Measurements from ENCODE around the gene RAB3GAP2.
A peak's percentile ranks its signal among the peaks of the same experiment; 100 is the strongest.
"Not testable (repeated sequence)": the region's sequence is repeated elsewhere in the genome, so short reads cannot be mapped to it uniquely, and the experiment has no call there.

Gene RAB3GAP2

GRCh38 chr1:220272047-220272840, at the start of gene RAB3GAP2:
Gene RAB3GAP2, minus strand, starts transcription at chr1:220272453. Its CDS starts 116 bp downstream, at chr1:220272337.
- peak within 1 kb of the TSS; percentile 76 for H3K27ac ChIP-seq (ENCODE audit: low read length)
- H3K9me3 ChIP-seq (ENCODE audit: insufficient read depth, low read depth, low read length), result no peaks in the 10 kb centered on the region
- peak within 1 kb of the TSS; percentile 93 for H3K4me3 ChIP-seq (ENCODE audit: low read length)
- peak within 1 kb of the TSS; percentile 97 for H3K9ac ChIP-seq (ENCODE audit: low read depth, low read length)
- peaks cover 32% of the 10 kb centered on the region for H3K4me1 ChIP-seq (ENCODE audit: insufficient read depth, low read length)
- peaks cover 27% of the 10 kb centered on the region for H3K36me3 ChIP-seq (ENCODE audit: insufficient read depth, low read depth, low read length)
- no peaks in the 10 kb centered on the region for H3K27me3 ChIP-seq (ENCODE audit: insufficient read depth, low read length)

GRCh38 chr1:220321758-220322157, 49.5 kb upstream of the RAB3GAP2 start:
- Histone ChIP-seq H3K9ac (ENCODE audit: low read depth, low read length) (no peak overlapping the region), H3K9me3 (ENCODE audit: insufficient read depth, low read depth, low read length) (no peaks in the 10 kb centered on the region), H3K27me3 (ENCODE audit: insufficient read depth, low read length) (no peaks in the 10 kb centered on the region), H3K4me3 (ENCODE audit: low read length) (no peak overlapping the region), H3K27ac (ENCODE audit: low read length) (no peak overlapping the region), H3K4me1 (ENCODE audit: insufficient read depth, low read length) (peaks cover 4% of the 10 kb centered on the region; the same call in 1 of the 2 replicates), H3K36me3 (ENCODE audit: insufficient read depth, low read depth, low read length) (no peaks in the 10 kb centered on the region)

GRCh38 chr1:220320709-220321108, 48.5 kb upstream of the RAB3GAP2 start:
- H3K4me3 ChIP-seq (ENCODE audit: low read length), result no peak overlapping the region
- no peaks in the 10 kb centered on the region for H3K36me3 ChIP-seq (ENCODE audit: insufficient read depth, low read depth, low read length)
- no peaks in the 10 kb centered on the region for H3K9me3 ChIP-seq (ENCODE audit: insufficient read depth, low read depth, low read length)
- no peak overlapping the region for H3K27ac ChIP-seq (ENCODE audit: low read length)
- no peak overlapping the region for H3K9ac ChIP-seq (ENCODE audit: low read depth, low read length)
- no peaks in the 10 kb centered on the region for H3K27me3 ChIP-seq (ENCODE audit: insufficient read depth, low read length)
- H3K4me1 ChIP-seq (ENCODE audit: insufficient read depth, low read length), result no peaks in the 10 kb centered on the region

GRCh38 chr1:220318673-220319072, 46.4 kb upstream of the RAB3GAP2 start:
- H3K4me3 ChIP-seq (ENCODE audit: low read length), result no peak overlapping the region

GRCh38 chr1:220317161-220317560, 44.9 kb upstream of the RAB3GAP2 start:
- H3K27ac ChIP-seq (ENCODE audit: low read length), result no peak overlapping the region
- no peaks in the 10 kb centered on the region for H3K9me3 ChIP-seq (ENCODE audit: insufficient read depth, low read depth, low read length)
- no peak overlapping the region for H3K9ac ChIP-seq (ENCODE audit: low read depth, low read length)
- no peak overlapping the region for H3K4me3 ChIP-seq (ENCODE audit: low read length)
- H3K36me3 ChIP-seq (ENCODE audit: insufficient read depth, low read depth, low read length), result no peaks in the 10 kb centered on the region
- H3K4me1 ChIP-seq (ENCODE audit: insufficient read depth, low read length), result no peaks in the 10 kb centered on the region
- no peaks in the 10 kb centered on the region for H3K27me3 ChIP-seq (ENCODE audit: insufficient read depth, low read length)

More at GRCh38 chr1:220318673-220319072, 46.4 kb upstream of the RAB3GAP2 start:
- H3K9ac ChIP-seq (ENCODE audit: low read depth, low read length), result no peak overlapping the region
- H3K36me3 ChIP-seq (ENCODE audit: insufficient read depth, low read depth, low read length), result no peaks in the 10 kb centered on the region
- no peak overlapping the region for H3K27ac ChIP-seq (ENCODE audit: low read length)
- no peaks in the 10 kb centered on the region for H3K9me3 ChIP-seq (ENCODE audit: insufficient read depth, low read depth, low read length)
- H3K4me1 ChIP-seq (ENCODE audit: insufficient read depth, low read length), result no peaks in the 10 kb centered on the region
- no peaks in the 10 kb centered on the region for H3K27me3 ChIP-seq (ENCODE audit: insufficient read depth, low read length)

GRCh38 chr1:220316305-220316704, 44.1 kb upstream of the RAB3GAP2 start:
- Histone ChIP-seq H3K27ac (ENCODE audit: low read length) (no peak overlapping the region), H3K36me3 (ENCODE audit: insufficient read depth, low read depth, low read length) (no peaks in the 10 kb centered on the region), H3K4me3 (ENCODE audit: low read length) (no peak overlapping the region), H3K4me1 (ENCODE audit: insufficient read depth, low read length) (no peaks in the 10 kb centered on the region), H3K9me3 (ENCODE audit: insufficient read depth, low read depth, low read length) (no peaks in the 10 kb centered on the region), H3K9ac (ENCODE audit: low read depth, low read length) (no peak overlapping the region), H3K27me3 (ENCODE audit: insufficient read depth, low read length) (no peaks in the 10 kb centered on the region)

- Histone ChIP-seq H3K4me1 (ENCODE audit: insufficient read depth, low read length) (no peaks in the 10 kb centered on the region), H3K9me3 (ENCODE audit: insufficient read depth, low read depth, low read length) (no peaks in the 10 kb centered on the region), H3K4me3 (ENCODE audit: low read length) (no peak overlapping the region), H3K36me3 (ENCODE audit: insufficient read depth, low read depth, low read length) (no peaks in the 10 kb centered on the region), H3K27me3 (ENCODE audit: insufficient read depth, low read length) (no peaks in the 10 kb centered on the region), H3K9ac (ENCODE audit: low read depth, low read length) (no peak overlapping the region), H3K27ac (ENCODE audit: low read length) (no peak overlapping the region)
Observed at GRCh38 chr1:220315070-220315839, 43.0 kb upstream of the RAB3GAP2 start.

- Histone ChIP-seq H3K4me1 (ENCODE audit: insufficient read depth, low read length) (no peaks in the 10 kb centered on the region), H3K36me3 (ENCODE audit: insufficient read depth, low read depth, low read length) (no peaks in the 10 kb centered on the region), H3K27me3 (ENCODE audit: insufficient read depth, low read length) (no peaks in the 10 kb centered on the region), H3K9ac (ENCODE audit: low read depth, low read length) (no peak overlapping the region), H3K9me3 (ENCODE audit: insufficient read depth, low read depth, low read length) (no peaks in the 10 kb centered on the region), H3K4me3 (ENCODE audit: low read length) (no peak overlapping the region), H3K27ac (ENCODE audit: low read length) (no peak overlapping the region)
Observed at GRCh38 chr1:220313576-220313975, 41.3 kb upstream of the RAB3GAP2 start.

GRCh38 chr1:220310147-220310546, 37.9 kb upstream of the RAB3GAP2 start:
- H3K27me3 ChIP-seq (ENCODE audit: insufficient read depth, low read length); H3K9ac ChIP-seq (ENCODE audit: low read depth, low read length): not testable (repeated sequence)

GRCh38 chr1:220307607-220308006, 35.4 kb upstream of the RAB3GAP2 start:
- Histone ChIP-seq H3K36me3 (ENCODE audit: insufficient read depth, low read depth, low read length) (no peaks in the 10 kb centered on the region), H3K9ac (ENCODE audit: low read depth, low read length) (no peak overlapping the region), H3K27me3 (ENCODE audit: insufficient read depth, low read length) (no peaks in the 10 kb centered on the region), H3K4me1 (ENCODE audit: insufficient read depth, low read length) (no peaks in the 10 kb centered on the region), H3K9me3 (ENCODE audit: insufficient read depth, low read depth, low read length) (no peaks in the 10 kb centered on the region), H3K27ac (ENCODE audit: low read length) (no peak overlapping the region), H3K4me3 (ENCODE audit: low read length) (no peak overlapping the region)

More at GRCh38 chr1:220310147-220310546, 37.9 kb upstream of the RAB3GAP2 start:
- H3K36me3 ChIP-seq (ENCODE audit: insufficient read depth, low read depth, low read length); H3K9me3 ChIP-seq (ENCODE audit: insufficient read depth, low read depth, low read length); H3K27ac ChIP-seq (ENCODE audit: low read length); H3K4me1 ChIP-seq (ENCODE audit: insufficient read depth, low read length); H3K4me3 ChIP-seq (ENCODE audit: low read length): not testable (repeated sequence)

GRCh38 chr1:220306339-220306738, 34.1 kb upstream of the RAB3GAP2 start:
- no peaks in the 10 kb centered on the region for H3K9me3 ChIP-seq (ENCODE audit: insufficient read depth, low read depth, low read length)
- no peak overlapping the region for H3K27ac ChIP-seq (ENCODE audit: low read length)
- H3K36me3 ChIP-seq (ENCODE audit: insufficient read depth, low read depth, low read length), result no peaks in the 10 kb centered on the region
- H3K27me3 ChIP-seq (ENCODE audit: insufficient read depth, low read length), result no peaks in the 10 kb centered on the region
- H3K4me3 ChIP-seq (ENCODE audit: low read length), result no peak overlapping the region
- peaks cover under 1% of the 10 kb centered on the region; the same call in 1 of the 2 replicates for H3K4me1 ChIP-seq (ENCODE audit: insufficient read depth, low read length)
- H3K9ac ChIP-seq (ENCODE audit: low read depth, low read length), result no peak overlapping the region

GRCh38 chr1:220303871-220304270, 31.6 kb upstream of the RAB3GAP2 start:
- Histone ChIP-seq H3K27me3 (ENCODE audit: insufficient read depth, low read length) (no peaks in the 10 kb centered on the region), H3K4me3 (ENCODE audit: low read length) (no peak overlapping the region), H3K4me1 (ENCODE audit: insufficient read depth, low read length) (peaks cover 12% of the 10 kb centered on the region), H3K36me3 (ENCODE audit: insufficient read depth, low read depth, low read length) (no peaks in the 10 kb centered on the region), H3K27ac (ENCODE audit: low read length) (no peak overlapping the region), H3K9me3 (ENCODE audit: insufficient read depth, low read depth, low read length) (no peaks in the 10 kb centered on the region), H3K9ac (ENCODE audit: low read depth, low read length) (no peak overlapping the region)
